ENCODE data around the gene NT5E. TPM values are rescaled to one million over a fixed set of nuclear protein-coding genes. Genes with fewer than 3 reads are reported as not detected.

Gene NT5E
- total and polyA plus RNA-seq, 2 experiments from 2014 or later, result 0.18 to 1.5 TPM

- Mint-ChIP-seq H3K36me3 (ENCODE audit: low read depth) (peaks cover 3% of the 10 kb centered on the region; the same call in 2 of the 3 replicates), H3K4me1 (peaks cover 5% of the 10 kb centered on the region; the same call in 1 of the 3 replicates), H3K9me3 (peaks cover 21% of the 10 kb centered on the region), H3K27ac (no peak overlapping the region), H3K27me3 (ENCODE audit: insufficient read depth, low read depth, poor library complexity) (peaks cover 1% of the 10 kb centered on the region), H3K4me3 (no peak overlapping the region)
- Histone ChIP-seq H3K9me2 (ENCODE audit: insufficient read depth) (no peaks in the 10 kb centered on the region), H3K27ac (ENCODE audit: low read depth) (no peak overlapping the region), H3F3A (replicated peaks; ENCODE audit: low read depth) (no peaks in the 10 kb centered on the region), H3K4me3 (no peak overlapping the region), H3K4me2 (no peak overlapping the region), H3K36me3 (ENCODE audit: insufficient read depth) (no peaks in the 10 kb centered on the region), H4K20me1 (replicated peaks; ENCODE audit: insufficient read depth) (no peaks in the 10 kb centered on the region), H3K79me2 (replicated peaks; ENCODE audit: insufficient read depth) (no peaks in the 10 kb centered on the region), H3K4me1 (ENCODE audit: insufficient read depth) (no peaks in the 10 kb centered on the region), H2AFZ (no peak overlapping the region), H3K27me3 (ENCODE audit: insufficient read depth) (no peaks in the 10 kb centered on the region)
- ATAC-seq (no peak), DNase-seq (ENCODE audit: low spot score) (no peak)
- TF ChIP-seq NANOG (IDR thresholded peaks at IDR 0.05; ENCODE audit: borderline replicate concordance), result no peak
- TF ChIP-seq ZNF331 (CRISPR knock-in tag; IDR thresholded peaks at IDR 0.05; ENCODE audit: low read depth), result no peak
- TF ChIP-seq CTCF (conservative IDR thresholded peaks at IDR 0.05; ENCODE audit: low read depth in 2 of 2), result no peak
- no peak for TF ChIP-seq ZNF114 (CRISPR knock-in tag; IDR thresholded peaks at IDR 0.05)
- TF ChIP-seq ZNF462 (CRISPR knock-in tag; IDR thresholded peaks at IDR 0.05), result no peak
- no peak for TF ChIP-seq REST (IDR thresholded peaks at IDR 0.05; ENCODE audit: unreplicated experiment)
- no peak for TF ChIP-seq EZH2phosphoT487 (IDR thresholded peaks at IDR 0.05; ENCODE audit: unreplicated experiment)
Measured at GRCh38 chr6:85431271-85431670, 18.6 kb upstream of the NT5E start.
